HG03103 (cell line): Measurements from ENCODE around the gene SENP3.
A peak's percentile ranks its signal among the peaks of the same experiment; 100 is the strongest.

Source experiments
- ATAC-seq: cut with Tn5 transposase; IDR thresholded peaks from one replicate; pipeline ENCODE4 v1.9.1; 2021; ENCODE audit warnings: low read depth; ENCODE audit not compliant: unreplicated experiment

SENP3 gene

GRCh38 chr17:7575481-7575883 lies 13.8 kb downstream of the SENP3 start:
- no peak for ATAC-seq

DNA sequence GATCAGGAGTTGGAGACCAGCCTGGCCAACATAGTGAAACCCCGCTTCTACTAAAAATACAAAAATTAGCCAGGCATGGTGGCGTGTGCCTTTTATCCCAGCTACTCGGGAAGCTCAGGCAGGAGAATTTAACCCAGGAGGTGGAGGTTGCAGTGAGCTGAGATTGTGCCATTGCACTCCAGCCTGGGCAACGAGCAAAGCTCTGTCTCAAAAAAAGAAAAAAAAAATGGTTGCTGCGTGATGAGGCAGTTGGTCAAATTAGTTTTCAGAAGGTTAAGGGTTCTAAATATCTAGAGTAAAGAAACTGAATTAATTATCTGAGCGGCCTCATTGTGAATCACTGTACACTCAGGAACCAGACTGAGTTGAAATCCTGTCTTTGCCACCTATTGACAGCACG lies 14.2 kb downstream of the SENP3 start:
- ATAC-seq: no peak

DNA sequence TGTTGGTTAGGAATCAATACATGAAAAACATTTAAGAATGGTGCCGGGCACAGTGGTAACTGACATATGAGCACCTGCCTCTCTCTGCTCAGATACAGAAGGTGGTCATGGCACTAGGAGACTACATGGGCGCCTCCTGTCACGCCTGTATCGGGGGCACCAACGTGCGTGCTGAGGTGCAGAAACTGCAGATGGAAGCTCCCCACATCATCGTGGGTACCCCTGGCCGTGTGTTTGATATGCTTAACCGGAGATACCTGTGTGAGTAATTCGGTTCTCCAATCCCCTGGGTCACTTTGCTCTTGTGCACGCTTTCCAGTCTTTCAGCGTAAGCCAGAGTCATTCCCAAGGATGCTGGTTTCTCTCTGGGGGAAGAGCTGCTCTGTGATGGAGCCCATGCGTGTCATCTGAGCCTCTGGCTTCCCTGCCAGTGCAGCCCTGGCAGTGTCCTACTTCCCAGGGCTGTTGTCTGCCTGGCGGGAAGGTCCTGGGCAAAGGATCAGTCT lies 14.8 kb downstream of the SENP3 start:
- no peak for ATAC-seq

DNA sequence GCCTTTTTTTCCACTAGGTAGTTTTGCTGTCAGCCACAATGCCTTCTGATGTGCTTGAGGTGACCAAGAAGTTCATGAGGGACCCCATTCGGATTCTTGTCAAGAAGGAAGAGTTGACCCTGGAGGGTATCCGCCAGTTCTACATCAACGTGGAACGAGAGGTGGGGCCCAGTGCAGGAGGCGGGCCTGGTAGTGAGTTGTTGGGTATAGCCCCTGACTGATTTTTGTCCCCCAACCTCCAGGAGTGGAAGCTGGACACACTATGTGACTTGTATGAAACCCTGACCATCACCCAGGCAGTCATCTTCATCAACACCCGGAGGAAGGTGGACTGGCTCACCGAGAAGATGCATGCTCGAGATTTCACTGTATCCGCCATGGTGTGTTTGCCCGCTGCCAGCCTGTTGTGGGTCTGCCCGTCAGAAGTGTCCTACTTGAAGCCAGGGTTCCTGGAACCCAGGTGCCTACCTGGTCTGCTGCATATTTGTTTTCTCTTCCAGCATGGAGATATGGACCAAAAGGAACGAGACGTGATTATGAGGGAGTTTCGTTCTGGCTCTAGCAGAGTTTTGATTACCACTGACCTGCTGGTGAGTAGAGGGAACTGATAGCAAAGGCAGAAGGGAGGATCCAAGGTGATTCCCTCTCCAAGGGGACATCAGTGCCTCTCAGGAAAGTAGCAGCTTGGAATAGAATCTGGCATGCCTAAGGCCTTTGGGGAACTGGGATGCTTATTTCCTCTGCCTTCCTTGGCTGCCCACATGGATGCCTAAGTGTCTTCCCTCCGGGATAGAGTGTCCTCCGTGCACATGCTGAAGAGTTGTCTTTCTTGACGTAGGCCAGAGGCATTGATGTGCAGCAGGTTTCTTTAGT lies 15.8 kb downstream of the SENP3 start:
- no peak for ATAC-seq

DNA sequence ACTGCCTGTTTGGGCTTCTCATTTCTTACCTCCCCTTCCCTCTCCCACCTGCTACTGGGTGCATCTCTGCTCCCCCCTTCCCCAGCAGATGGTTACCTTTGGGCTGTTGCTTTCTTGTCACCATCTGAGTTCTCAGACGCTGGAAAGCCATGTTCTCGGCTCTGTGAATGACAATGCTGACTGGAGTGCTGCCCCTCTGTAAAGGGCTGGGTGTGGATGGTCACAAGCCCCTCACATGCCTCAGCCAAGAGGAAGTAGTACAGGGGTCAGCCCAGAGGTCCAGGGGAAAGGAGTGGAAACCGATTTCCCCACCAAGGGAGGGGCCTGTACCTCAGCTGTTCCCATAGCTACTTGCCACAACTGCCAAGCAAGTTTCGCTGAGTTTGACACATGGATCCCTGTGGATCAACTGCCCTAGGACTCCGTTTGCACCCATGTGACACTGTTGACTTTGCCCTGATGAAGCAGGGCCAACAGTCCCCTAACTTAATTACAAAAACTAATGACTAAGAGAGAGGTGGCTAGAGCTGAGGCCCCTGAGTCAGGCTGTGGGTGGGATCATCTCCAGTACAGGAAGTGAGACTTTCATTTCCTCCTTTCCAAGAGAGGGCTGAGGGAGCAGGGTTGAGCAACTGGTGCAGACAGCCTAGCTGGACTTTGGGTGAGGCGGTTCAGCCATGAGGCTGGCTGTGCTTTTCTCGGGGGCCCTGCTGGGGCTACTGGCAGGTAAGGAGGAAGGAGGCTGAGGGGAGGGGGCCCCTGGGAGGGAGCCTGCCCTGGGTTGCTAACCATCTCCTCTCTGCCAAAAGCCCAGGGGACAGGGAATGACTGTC lies 17.5 kb downstream of the SENP3 start, which contains the start of gene CD68:
CD68 (plus strand) TSS at position 638 of the 833 bp plus-strand sequence; CDS start at position 678, 40 bp downstream.
- ATAC-seq: no peak

- no peak for ATAC-seq
These were observed 18.3 kb downstream of the SENP3 start for GRCh38 chr17:7579834-7580603.

DNA sequence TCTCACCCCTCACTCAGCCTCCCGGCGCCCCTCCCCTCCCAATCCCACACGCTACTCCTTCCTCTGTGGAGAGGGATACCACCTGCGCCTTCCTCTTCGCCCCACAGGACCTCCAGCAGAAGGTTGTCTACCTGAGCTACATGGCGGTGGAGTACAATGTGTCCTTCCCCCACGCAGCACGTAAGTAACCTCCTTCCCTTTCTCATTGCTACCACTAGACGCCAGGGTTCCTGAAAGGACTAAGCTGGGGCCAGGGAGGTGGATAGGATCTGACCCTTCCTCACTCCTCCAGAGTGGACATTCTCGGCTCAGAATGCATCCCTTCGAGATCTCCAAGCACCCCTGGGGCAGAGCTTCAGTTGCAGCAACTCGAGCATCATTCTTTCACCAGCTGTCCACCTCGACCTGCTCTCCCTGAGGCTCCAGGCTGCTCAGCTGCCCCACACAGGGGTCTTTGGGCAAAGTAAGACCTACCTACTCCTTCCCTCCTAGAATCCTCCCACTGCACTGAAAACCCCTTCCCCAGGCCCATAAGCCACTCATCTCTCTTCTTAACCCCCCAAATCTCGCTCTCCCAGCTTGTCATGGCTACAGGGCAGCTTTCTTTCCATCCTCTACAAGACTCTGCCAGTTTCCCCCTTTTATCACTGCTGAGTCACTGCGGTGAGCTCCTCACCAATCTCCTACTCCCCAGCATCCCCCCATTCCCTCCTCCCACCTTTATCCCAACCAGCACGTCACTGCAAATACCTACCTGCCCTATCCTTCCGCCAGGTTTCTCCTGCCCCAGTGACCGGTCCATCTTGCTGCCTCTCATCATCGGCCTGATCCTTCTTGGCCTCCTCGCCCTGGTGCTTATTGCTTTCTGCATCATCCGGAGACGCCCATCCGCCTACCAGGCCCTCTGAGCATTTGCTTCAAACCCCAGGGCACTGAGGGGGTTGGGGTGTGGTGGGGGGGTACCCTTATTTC lies 19.2 kb downstream of the SENP3 start:
- ATAC-seq: no peak

GRCh38 chr17:7582396-7583252 lies 20.9 kb downstream of the SENP3 start:
- ATAC-seq: no peak

DNA sequence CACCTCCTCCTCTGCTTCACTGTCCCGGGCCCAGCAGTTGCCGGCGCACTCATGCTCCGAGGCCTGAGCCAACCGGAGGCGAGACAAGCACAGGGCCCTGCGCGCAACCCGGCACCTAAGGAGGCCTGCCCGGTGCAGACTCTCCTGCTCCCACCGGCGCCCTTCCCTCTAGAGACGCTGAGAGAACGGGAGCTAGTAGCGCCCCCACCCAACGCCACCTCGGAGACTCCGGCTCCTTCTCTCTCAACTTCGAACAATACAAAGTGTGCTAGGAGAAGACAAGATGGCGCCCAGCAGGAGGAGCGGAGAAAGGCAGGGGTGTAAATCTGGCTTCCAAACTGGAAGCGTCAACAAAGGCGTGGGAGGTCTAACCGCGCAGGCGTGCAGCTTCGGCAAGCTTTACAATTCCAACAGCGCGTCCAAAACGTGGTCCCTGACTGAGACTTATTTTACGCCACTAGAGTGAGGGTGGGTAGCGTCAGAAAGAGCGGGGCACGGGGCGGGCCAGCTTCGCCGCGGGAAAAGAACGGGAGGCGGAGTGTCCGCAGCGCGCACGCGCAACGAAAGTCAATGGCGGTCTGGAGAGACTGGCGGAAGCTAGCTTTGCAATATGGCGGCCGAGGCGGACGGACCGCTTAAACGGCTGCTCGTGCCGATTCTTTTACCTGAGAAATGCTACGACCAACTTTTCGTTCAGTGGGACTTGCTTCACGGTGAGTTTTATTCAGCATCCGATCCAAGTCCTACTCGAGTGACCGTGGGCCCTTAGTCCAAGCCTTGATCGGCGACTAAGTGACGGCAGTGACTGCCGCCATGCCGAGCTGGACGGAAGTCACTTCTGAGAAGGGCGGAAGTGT lies 21.8 kb downstream of the SENP3 start, which contains the start of gene MPDU1:
MPDU1 (plus strand) TSS at position 600 of the 857 bp plus-strand sequence; CDS start at position 611, 11 bp downstream.
- peak; percentile 49 for ATAC-seq

DNA sequence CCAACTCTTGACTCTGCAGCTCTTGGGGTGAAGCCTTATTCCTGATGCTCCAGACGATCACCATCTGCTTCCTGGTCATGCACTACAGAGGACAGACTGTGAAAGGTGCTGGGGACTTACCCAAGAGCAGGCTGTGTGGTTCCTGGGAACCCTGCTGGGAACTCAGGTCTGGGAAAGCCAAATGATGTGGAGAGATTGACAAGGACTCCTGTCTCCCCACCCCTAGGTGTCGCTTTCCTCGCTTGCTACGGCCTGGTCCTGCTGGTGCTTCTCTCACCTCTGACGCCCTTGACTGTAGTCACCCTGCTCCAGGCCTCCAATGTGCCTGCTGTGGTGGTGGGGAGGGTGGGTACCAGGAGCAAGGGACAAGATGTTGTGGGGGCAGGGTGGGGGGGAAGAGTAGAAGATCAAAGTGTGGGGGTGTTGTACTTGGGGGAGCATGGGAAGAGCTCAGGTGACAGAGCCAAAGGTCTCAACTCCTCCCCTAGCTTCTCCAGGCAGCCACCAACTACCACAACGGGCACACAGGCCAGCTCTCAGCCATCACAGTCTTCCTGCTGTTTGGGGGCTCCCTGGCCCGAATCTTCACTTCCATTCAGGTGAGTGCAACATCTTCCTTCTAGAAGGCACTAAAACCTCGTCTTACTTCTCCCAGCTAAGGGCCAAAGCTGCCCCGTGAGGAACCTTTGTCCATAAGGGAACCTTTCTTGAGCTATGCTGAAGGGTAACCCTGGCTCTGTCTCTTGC lies 25.1 kb downstream of the SENP3 start:
- no peak for ATAC-seq

- no peak for ATAC-seq
These were observed 25.9 kb downstream of the SENP3 start for GRCh38 chr17:7587420-7588151.

DNA sequence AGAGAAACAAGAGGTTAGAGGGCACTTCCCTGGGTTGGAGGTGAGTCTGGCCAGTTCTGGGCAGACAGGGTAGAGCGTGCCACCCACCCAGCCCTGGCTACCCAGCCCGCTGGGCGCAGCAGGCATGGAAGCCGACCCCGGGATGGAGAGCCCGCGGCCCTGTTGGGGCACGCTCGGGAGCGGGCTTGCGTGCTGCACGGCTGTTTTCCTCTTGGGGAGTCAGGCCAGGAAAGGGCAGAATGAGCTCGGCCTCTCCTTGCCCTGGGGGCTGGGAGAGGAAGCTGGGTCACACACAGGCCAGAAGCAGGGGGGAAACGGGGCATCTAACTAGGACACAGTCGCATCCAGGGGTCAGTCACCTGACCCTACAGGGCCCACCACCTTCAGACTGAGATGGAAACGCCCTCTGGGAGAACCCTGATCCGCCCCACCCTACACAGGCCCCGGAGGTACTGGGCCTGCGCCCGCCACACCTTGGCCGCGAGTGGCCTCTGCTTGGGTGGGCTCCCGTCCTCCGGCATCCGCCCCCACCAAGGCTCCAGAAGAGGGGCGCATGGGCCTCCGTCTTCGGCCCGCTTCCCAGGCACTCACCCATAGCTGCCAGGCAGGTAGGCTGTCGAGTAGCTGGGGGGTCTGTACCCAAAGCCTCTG lies 27.0 kb downstream of the SENP3 start:
- no peak for ATAC-seq

- ATAC-seq: no peak
These were observed 27.6 kb downstream of the SENP3 start for GRCh38 chr17:7589204-7589868.

DNA sequence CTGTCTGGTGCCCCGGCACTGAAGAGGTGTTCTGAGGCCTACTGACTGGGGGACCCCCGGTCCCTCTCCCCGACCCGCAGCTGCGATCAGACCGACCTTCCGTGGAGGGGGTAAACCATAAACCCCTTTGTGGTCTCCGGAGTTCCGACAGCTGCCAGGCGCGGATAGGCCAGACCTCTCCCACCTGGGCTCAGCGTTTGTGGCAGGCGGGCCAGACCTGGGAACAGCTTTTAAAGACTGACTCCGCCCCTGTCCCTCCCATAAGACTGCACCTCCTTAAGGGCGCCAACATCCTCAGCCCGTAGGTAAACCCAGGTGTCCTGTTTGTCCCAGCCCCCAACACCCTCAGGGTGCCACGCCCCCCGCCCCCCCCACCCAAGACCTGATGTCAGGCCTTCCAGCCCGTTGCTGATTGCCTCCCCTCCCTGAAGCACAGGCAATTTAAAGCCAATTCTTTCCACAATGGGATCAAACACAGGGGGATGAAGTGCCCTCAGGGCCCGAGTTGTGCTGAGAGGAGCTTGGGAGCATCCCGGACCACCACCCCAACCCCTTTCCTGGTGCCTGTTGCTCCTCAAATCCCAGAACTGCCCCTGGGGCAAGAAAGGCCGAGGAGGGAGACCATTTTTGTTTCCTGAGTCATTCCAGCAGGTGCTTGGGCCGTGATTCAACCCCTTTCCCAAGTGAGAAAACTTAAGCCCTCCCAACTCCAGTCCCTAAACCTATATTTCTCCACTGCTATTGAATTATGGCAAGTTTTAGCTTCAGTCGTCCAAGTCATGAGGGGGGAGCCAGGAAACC lies 28.4 kb downstream of the SENP3 start, which contains the start of gene SOX15:
SOX15 (minus strand) TSS at position 204 of the 801 bp plus-strand sequence. CDS start 418 bp downstream, outside the sequence.
- no peak for ATAC-seq
